ENCODE data around the gene FUT8. TPM values are rescaled to one million over a fixed set of nuclear protein-coding genes. Genes with fewer than 3 reads are reported as not detected.

FUT8 gene
- total RNA-seq, 4 donors from 2014 or later = 5.5 to 25.4 (median 8.8) TPM

DNA sequence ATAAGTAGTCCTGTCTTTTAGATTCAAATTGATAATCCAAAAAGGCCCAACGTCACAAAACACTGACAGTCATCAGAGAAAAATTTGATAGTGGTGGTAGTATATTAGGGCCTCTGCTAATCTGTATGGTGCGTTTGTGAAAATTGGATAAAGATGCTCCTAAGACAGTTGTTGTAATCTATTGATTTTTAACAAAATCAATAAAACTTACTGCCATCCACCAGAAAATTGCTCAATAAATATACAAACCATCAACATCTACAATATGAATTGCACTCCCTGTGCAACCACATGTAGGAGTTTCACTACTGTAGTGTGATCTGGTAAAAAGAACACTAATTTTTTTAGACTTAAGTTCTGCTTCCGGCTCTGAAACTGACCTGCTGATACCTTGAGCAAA, 336.8 kb downstream of the FUT8 start:
- Histone ChIP-seq H3K27ac (no peak overlapping the region), H3K9me3 (no peaks in the 10 kb centered on the region), H3K36me3 (no peaks in the 10 kb centered on the region), H3K27me3 (no peaks in the 10 kb centered on the region), H3K4me1 (no peaks in the 10 kb centered on the region), H3K4me3 (no peak overlapping the region)
- WGBS, 2 donors = 75 to 88% methylated on average over 3 of the region's 3 CpGs
- no peak for DNase-seq
- intact Hi-C loops (cut with DNase I) = no loop called here
- TF ChIP-seq, protein P1, sequence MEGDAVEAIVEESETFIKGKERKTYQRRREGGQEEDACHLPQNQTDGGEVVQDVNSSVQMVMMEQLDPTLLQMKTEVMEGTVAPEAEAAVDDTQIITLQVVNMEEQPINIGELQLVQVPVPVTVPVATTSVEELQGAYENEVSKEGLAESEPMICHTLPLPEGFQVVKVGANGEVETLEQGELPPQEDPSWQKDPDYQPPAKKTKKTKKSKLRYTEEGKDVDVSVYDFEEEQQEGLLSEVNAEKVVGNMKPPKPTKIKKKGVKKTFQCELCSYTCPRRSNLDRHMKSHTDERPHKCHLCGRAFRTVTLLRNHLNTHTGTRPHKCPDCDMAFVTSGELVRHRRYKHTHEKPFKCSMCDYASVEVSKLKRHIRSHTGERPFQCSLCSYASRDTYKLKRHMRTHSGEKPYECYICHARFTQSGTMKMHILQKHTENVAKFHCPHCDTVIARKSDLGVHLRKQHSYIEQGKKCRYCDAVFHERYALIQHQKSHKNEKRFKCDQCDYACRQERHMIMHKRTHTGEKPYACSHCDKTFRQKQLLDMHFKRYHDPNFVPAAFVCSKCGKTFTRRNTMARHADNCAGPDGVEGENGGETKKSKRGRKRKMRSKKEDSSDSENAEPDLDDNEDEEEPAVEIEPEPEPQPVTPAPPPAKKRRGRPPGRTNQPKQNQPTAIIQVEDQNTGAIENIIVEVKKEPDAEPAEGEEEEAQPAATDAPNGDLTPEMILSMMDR (IDR thresholded peaks at IDR 0.05) = no peak
- no peak for TF ChIP-seq POLR2A (IDR thresholded peaks at IDR 0.05)

DNA sequence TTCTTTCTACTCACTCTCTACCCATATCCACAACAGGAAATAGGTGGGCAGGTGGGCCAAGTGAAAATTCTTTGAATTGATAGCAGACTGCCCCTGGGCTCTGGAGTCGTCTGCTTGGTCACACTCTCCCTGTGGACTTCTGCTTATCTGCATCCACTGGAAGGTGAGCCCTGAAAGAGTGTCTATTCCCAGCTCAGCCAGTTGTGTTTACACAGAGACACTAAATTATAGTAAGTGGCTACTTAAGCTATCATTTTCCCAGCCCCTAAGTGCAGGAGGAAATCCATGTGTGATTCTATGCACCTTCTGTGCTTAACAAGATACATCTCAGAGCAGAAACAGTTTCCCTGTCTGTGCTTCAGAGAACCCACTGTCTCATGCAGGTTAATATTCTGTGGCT, 338.4 kb downstream of the FUT8 start:
- no peak for DNase-seq
- Histone ChIP-seq H3K4me1 (no peaks in the 10 kb centered on the region), H3K4me3 (no peak overlapping the region), H3K27me3 (no peaks in the 10 kb centered on the region), H3K9me3 (no peaks in the 10 kb centered on the region), H3K36me3 (no peaks in the 10 kb centered on the region), H3K27ac (no peak overlapping the region)
- 50 to 60% methylated on average over 1 of the region's 1 CpG for WGBS, 2 donors
- no peak for TF ChIP-seq POLR2A (IDR thresholded peaks at IDR 0.05)
- TF ChIP-seq, protein P1 (IDR thresholded peaks at IDR 0.05) = no peak
- intact Hi-C loops (cut with DNase I) = no loop called here

DNA sequence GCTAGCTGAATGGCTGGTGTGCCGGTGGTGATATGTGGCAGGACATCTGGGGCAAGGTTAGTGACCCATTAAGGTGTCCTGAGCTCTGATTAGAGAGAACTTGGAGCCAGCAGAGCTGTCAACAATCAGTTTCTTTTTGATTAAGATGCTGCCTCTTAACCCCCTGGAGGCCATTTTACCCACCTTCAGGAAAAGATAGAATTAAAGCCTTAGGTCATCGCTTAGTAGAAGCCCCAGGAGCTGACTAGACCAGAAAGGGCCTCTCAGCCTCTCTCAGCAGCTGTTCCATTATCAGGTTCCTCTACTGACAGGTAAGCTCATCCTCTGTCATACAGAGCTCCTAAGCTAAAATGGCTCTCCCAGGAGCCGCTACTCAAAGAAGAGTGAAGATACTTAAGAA, 339.0 kb downstream of the FUT8 start:
- Histone ChIP-seq H3K36me3 (no peaks in the 10 kb centered on the region), H3K4me1 (no peaks in the 10 kb centered on the region), H3K9me3 (no peaks in the 10 kb centered on the region), H3K27me3 (no peaks in the 10 kb centered on the region), H3K27ac (no peak overlapping the region), H3K4me3 (no peak overlapping the region)
- intact Hi-C loops (cut with DNase I) = no loop called here
- DNase-seq = no peak
- no peak for TF ChIP-seq POLR2A (IDR thresholded peaks at IDR 0.05)
- 58 to 74% methylated on average over 2 to 3 of the region's 3 CpGs for WGBS, 2 donors

DNA sequence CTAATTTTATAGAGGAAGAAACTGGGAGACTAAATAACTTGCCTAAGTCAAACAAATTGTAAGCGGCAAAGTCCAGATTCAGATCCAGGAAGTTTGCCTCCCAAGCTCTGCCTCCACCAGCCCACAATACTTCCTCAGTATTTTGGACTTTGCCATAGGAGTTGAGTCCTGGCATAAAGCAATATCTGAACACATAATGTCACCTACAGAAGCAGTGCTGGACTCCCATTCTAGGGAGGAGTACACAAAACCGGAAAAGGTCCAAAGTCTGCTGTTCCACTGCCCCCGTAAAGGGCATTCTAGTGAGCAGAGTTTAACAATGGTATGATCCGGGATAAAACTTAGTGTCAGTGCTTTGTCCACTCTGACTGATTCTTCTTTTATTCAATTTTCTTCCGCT, 340.5 kb downstream of the FUT8 start:
- no peak for DNase-seq
- no peaks in the 10 kb centered on the region for H3K9me3 ChIP-seq

DNA sequence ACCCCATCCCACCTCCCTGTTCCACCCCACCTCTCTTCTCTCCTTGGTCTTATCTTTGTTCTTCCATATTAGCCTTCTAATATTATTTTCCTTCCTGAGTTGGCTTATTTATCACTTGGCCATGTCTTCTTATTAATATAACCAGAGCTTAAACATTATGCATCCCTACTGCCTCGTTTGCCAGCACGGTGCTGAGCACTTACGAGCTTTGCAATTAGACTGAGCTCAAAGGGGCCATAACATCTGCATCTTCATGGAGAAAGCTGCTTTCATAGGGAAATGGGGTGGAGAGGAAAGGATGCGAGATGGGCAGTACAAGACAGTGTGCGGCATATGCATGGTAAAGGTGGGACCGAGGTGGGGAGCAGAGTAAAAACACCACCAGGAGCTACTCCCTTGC, 342.8 kb downstream of the FUT8 start:
- no peak for TF ChIP-seq POLR2A (IDR thresholded peaks at IDR 0.05)
- TF ChIP-seq, protein P1 (IDR thresholded peaks at IDR 0.05) = no peak
- H3K4me3 ChIP-seq = no peak overlapping the region
- WGBS, 2 donors = 84 to 91% methylated on average over 6 of the region's 6 CpGs
- DNase-seq = no peak
- no peaks in the 10 kb centered on the region for H3K36me3 ChIP-seq
- H3K27me3 ChIP-seq = no peaks in the 10 kb centered on the region
- H3K4me1 ChIP-seq = no peaks in the 10 kb centered on the region
- no peak overlapping the region for H3K27ac ChIP-seq
- intact Hi-C loops (cut with DNase I) = no loop called here
- H3K9me3 ChIP-seq = no peaks in the 10 kb centered on the region

More for the DNA sequence above, 340.5 kb downstream of the FUT8 start:
- Histone ChIP-seq H3K4me3 (no peak overlapping the region), H3K27me3 (no peaks in the 10 kb centered on the region), H3K36me3 (no peaks in the 10 kb centered on the region), H3K4me1 (no peaks in the 10 kb centered on the region), H3K27ac (no peak overlapping the region)
- WGBS, 2 donors = 87% methylated on average over 5 of the region's 5 CpGs
- TF ChIP-seq, protein P1 (IDR thresholded peaks at IDR 0.05) = no peak
- TF ChIP-seq POLR2A (IDR thresholded peaks at IDR 0.05) = no peak
- intact Hi-C loops (cut with DNase I) = no loop called here

DNA sequence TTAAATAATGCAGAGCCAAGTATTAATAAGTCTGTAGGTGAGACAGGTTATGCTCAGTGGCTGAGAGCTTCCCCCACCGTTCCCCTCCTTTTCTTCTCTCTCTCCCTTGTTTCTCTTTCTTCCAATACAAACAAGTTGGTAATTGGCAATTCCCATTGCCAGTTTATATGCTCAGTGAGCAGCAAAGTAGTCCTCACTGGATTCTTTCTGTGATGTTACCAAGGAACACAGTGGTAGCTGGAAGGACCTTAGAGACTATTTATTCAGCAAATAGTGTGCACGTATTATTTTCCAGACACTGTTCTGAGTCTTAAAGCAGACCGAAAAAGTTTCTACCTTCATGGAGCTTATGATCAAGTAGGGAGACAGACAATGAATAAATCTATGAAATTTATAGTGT, 344.4 kb downstream of the FUT8 start:
- Histone ChIP-seq H3K4me1 (no peaks in the 10 kb centered on the region), H3K27me3 (no peaks in the 10 kb centered on the region), H3K4me3 (no peak overlapping the region), H3K9me3 (no peaks in the 10 kb centered on the region), H3K36me3 (no peaks in the 10 kb centered on the region), H3K27ac (no peak overlapping the region)
- intact Hi-C loops (cut with DNase I) = no loop called here
- 82 to 88% methylated on average over 3 of the region's 3 CpGs for WGBS, 2 donors
- no peak for DNase-seq
- TF ChIP-seq, protein P1 (IDR thresholded peaks at IDR 0.05) = no peak
- no peak for TF ChIP-seq POLR2A (IDR thresholded peaks at IDR 0.05)
